Measurements from ENCODE around the gene EPG5. TPM values are rescaled to one million over a fixed set of nuclear protein-coding genes. Genes with fewer than 3 reads are reported as not detected.

Gene EPG5
- total and polyA plus RNA-seq, 10 of the 15 experiments (the other 5 are each of a cell fraction or from before 2014, with no cell fraction given), result 1.9 to 27.7 (median 9.0) TPM

GRCh38 chr18:45980229-45980628 is 13.1 kb upstream of the EPG5 start:
- no peak for ATAC-seq
- TF ChIP-seq NRF1 (conservative IDR thresholded peaks at IDR 0.05; ENCODE audit: low read depth, low read length) (no peak), BHLHE40 (IDR thresholded peaks at IDR 0.05; ENCODE audit: borderline replicate concordance in 1 of 2, low read depth in 2 of 2, low read length in 1 of 2) (no peak), MYB (IDR thresholded peaks at IDR 0.05; ENCODE audit: borderline replicate concordance, low read depth, low read length) (no peak), MTA2 (IDR thresholded peaks at IDR 0.05; ENCODE audit: low read depth) (no peak), NFYB (IDR thresholded peaks at IDR 0.05; ENCODE audit: insufficient read depth, low read depth, low read length) (no peak), BRCA1 (IDR thresholded peaks at IDR 0.05; ENCODE audit: low read depth, low read length) (no peak), EZH2 (IDR thresholded peaks at IDR 0.05; ENCODE audit: borderline replicate concordance, control insufficient read depth, low read depth, low read length) (no peak), STAT1 (conservative IDR thresholded peaks at IDR 0.05) (no peak), TBL1XR1 (IDR thresholded peaks at IDR 0.05; ENCODE audit: low read depth, low read length) (no peak), REST (IDR thresholded peaks at IDR 0.05; ENCODE audit: low read depth, low read length) (no peak), ATF7 (IDR thresholded peaks at IDR 0.05; ENCODE audit: low read depth) (no peak), IRF4 (IDR thresholded peaks at IDR 0.05; ENCODE audit: low read depth, low read length) (no peak), EGR1 (IDR thresholded peaks at IDR 0.05; ENCODE audit: borderline replicate concordance in 1 of 2, low read depth in 2 of 2, low read length in 2 of 2) (no peak), SREBF1 (IDR thresholded peaks at IDR 0.05; ENCODE audit: low read length) (no peak), RCOR1 (conservative IDR thresholded peaks at IDR 0.05; ENCODE audit: low read depth, low read length) (no peak), NR2C1 (IDR thresholded peaks at IDR 0.05) (no peak), NBN (IDR thresholded peaks at IDR 0.05) (no peak)
- TF ChIP-seq, protein P1, sequence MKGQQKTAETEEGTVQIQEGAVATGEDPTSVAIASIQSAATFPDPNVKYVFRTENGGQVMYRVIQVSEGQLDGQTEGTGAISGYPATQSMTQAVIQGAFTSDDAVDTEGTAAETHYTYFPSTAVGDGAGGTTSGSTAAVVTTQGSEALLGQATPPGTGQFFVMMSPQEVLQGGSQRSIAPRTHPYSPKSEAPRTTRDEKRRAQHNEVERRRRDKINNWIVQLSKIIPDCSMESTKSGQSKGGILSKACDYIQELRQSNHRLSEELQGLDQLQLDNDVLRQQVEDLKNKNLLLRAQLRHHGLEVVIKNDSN (IDR thresholded peaks at IDR 0.05; ENCODE audit: borderline replicate concordance, extremely low read length, insufficient read depth, low read depth, low read length), result no peak
- Histone ChIP-seq H3K27ac (ENCODE audit: control insufficient read depth, insufficient read depth) (no peak overlapping the region), H4K20me1 (ENCODE audit: control insufficient read depth, insufficient read depth) (no peaks in the 10 kb centered on the region), H3K4me1 (ENCODE audit: control insufficient read depth, insufficient read depth, low read length) (no peaks in the 10 kb centered on the region), H3K79me2 (ENCODE audit: control insufficient read depth, insufficient read depth, low read length) (no peaks in the 10 kb centered on the region), H3K9ac (ENCODE audit: control insufficient read depth, insufficient read depth, low read length) (no peak overlapping the region), H3K4me3 (no peak overlapping the region), H2AFZ (ENCODE audit: control insufficient read depth, low read depth, low read length) (no peak overlapping the region), H3K4me2 (ENCODE audit: control insufficient read depth, insufficient read depth) (no peak overlapping the region), H3K9me3 (replicated peaks; ENCODE audit: control insufficient read depth, insufficient read depth, low read length) (no peaks in the 10 kb centered on the region), H3K27me3 (replicated peaks in 1 of 2; ENCODE audit: control insufficient read depth in 2 of 2, insufficient read depth in 2 of 2, low read length in 1 of 2) (no peaks in the 10 kb centered on the region), H3K36me3 (ENCODE audit: control insufficient read depth in 2 of 2, insufficient read depth in 2 of 2, low read length in 1 of 2) (no peaks in the 10 kb centered on the region)
- FAIRE-seq, result no peak
- ChIA-PET CTCF (interaction anchor here (6.9 kb wide), 1 partner anchor 93 kb away, joined by 30 read pairs; no protein-coding TSS in a partner anchor), POLR2A (no interaction called here), SMC1A (ENCODE audit: uncharacterized antibody, unreplicated experiment) (no interaction called here), RAD21 (ENCODE audit: unreplicated experiment) (no interaction called here)
- DNase-seq (ENCODE audit: low read depth, low spot score), result no peak
- WGBS (ENCODE audit: insufficient coverage, insufficient replicate concordance, low lambda C conversion rate, missing lambda C conversion rate), result 45% methylated on average over 2 of the region's 2 CpGs
- in situ Hi-C loops (cut with MboI) (no loop called here), intact Hi-C loops (cut with micrococcal nuclease; ENCODE audit: unreplicated experiment) (no loop called here)
- BruUV-seq (replicated peaks), result no TSS peak
